Lung (tissue), 12 donors: ENCODE results near the gene UGGT1. TPM values are rescaled to one million over a fixed set of nuclear protein-coding genes. Genes with fewer than 3 reads are reported as not detected.

Source experiments
- ATAC-seq: fragments of 200-7000 bp; cut with Tn5 transposase; one replicate; pipeline ENCODE4 v1.9.1; 2020; ENCODE audit warnings: moderate number of reproducible peaks; ENCODE audit not compliant: insufficient read depth, low FRiP score
- DNase-seq, 3 donors: peaks; one replicate each; pipeline ENCODE4 v3.0.0-alpha.2; 2013 to 2017
- H3K27ac ChIP-seq, 2 donors: one replicate each; pipeline ENCODE4 v1.5.1; 2013; ENCODE audit warnings: mild to moderate bottlenecking in 2 of 2, moderate library complexity in 2 of 2, control low read depth in 1 of 2, inconsistent platforms in 1 of 2, low read depth in 1 of 2, low read length in 1 of 2
- H3K27me3 ChIP-seq, 3 donors: one replicate each; pipeline ENCODE4 v1.5.1; 2013; ENCODE audit warnings: low read length in 2 of 3; ENCODE audit not compliant: control insufficient read depth in 3 of 3, insufficient read depth in 3 of 3
- H3K36me3 ChIP-seq, 4 donors: one replicate each; pipeline ENCODE4 v1.5.1; 2013; ENCODE audit warnings: low read length in 4 of 4, mild to moderate bottlenecking in 1 of 4, moderate library complexity in 1 of 4; ENCODE audit not compliant: control insufficient read depth in 4 of 4, insufficient read depth in 4 of 4
- H3K4me1 ChIP-seq, 5 donors: one replicate each; pipeline ENCODE4 v1.5.1; 2013; ENCODE audit warnings: low read length in 5 of 5, mild to moderate bottlenecking in 2 of 5, moderate library complexity in 1 of 5; ENCODE audit not compliant: control insufficient read depth in 5 of 5, insufficient read depth in 5 of 5
- H3K4me3 ChIP-seq: one replicate; pipeline ENCODE4 v1.5.1; 2013; ENCODE audit warnings: mild to moderate bottlenecking, control low read depth, moderate library complexity
- H3K9ac ChIP-seq, 2 donors: one replicate each; pipeline ENCODE4 v1.5.1; 2013; ENCODE audit warnings: low read length in 2 of 2, control low read depth in 1 of 2; ENCODE audit not compliant: insufficient read depth in 1 of 2
- H3K9me3 ChIP-seq, 4 donors: one replicate each; pipeline ENCODE4 v1.5.1; 2013; ENCODE audit warnings: low read length in 3 of 4, mild to moderate bottlenecking in 1 of 4, moderate library complexity in 1 of 4; ENCODE audit not compliant: control insufficient read depth in 4 of 4, insufficient read depth in 3 of 4
- CTCF ChIP-seq: IDR thresholded peaks from 2 replicates; pipeline ENCODE4 v1.5.1; 2012; ENCODE audit warnings: mild to moderate bottlenecking; ENCODE audit errors: control extremely low read depth, extremely low read depth
- WGBS, 2 donors: extraction: QIAGEN DNeasy Blood & Tissue Kit; methylation state at CpG; one replicate each; pipeline ENCODE4 v1.1.7; 2013; 5-methylcytosine and 5-hydroxymethylcytosine counted together
- polyA plus RNA-seq, 2 donors: library from polyadenylated mRNA; stranded (reverse); fragments of 200-250 nt; gene quantifications; one replicate each; pipeline ENCODE4 v1.2.1, GENCODE V29; 2013
- total RNA-seq, 2 donors: library from RNA; depleted of rRNA in 1 of 2; stranded (reverse); fragments of >200 nt in 1 of 2; gene quantifications; one replicate each; pipeline ENCODE4 v1.2.1, GENCODE V29; 2014 to 2021
- donor health status: control.
- donor health status: control.
- donor health status: Bipolar disorder and iron deficiency.
- donor health status: healthy.
- donor health status: DM: yes; HTN: yes; CAD: no.

The UGGT1 gene
- total and polyA plus RNA-seq, 4 donors, result 9.4 to 57.7 (median 32.8) TPM

GRCh38 chr2:128108166-128108565, 17.2 kb downstream of the UGGT1 start:
- no peak for TF ChIP-seq CTCF
- peaks cover 0 to 15% (median 12%) of the 10 kb centered on the region in 4 donors for H3K36me3 ChIP-seq
- H3K27ac ChIP-seq, result no peak overlapping the region
- H3K4me1 ChIP-seq, result no peaks in the 10 kb centered on the region
- DNase-seq (no peak), ATAC-seq (no peak)
- no peaks in the 10 kb centered on the region for H3K27me3 ChIP-seq
- WGBS, 2 donors, result 83 to 87% methylated on average over 1 of the region's 1 CpG
- H3K4me3 ChIP-seq, result no peak overlapping the region
- H3K9ac ChIP-seq, result no peak overlapping the region
- H3K9me3 ChIP-seq, result no peaks in the 10 kb centered on the region

GRCh38 chr2:128109243-128109642, 18.2 kb downstream of the UGGT1 start:
- no peaks in the 10 kb centered on the region for H3K4me1 ChIP-seq
- no peaks in the 10 kb centered on the region for H3K27me3 ChIP-seq
- no peaks in the 10 kb centered on the region for H3K9me3 ChIP-seq
- no peak overlapping the region for H3K4me3 ChIP-seq
- 95 to 97% methylated on average over 4 of the region's 4 CpGs for WGBS, 2 donors
- DNase-seq (no peak), ATAC-seq (no peak)
- no peak for TF ChIP-seq CTCF
- H3K9ac ChIP-seq, result no peak overlapping the region
- peaks cover 0 to 16% (median 12%) of the 10 kb centered on the region in 4 donors for H3K36me3 ChIP-seq
- H3K27ac ChIP-seq, result no peak overlapping the region

GRCh38 chr2:128115921-128116623, 25.1 kb downstream of the UGGT1 start:
- ATAC-seq, result no peak
- DNase-seq, result no peak
- Histone ChIP-seq H3K9me3 (no peaks in the 10 kb centered on the region), H3K27ac (no peak overlapping the region), H3K36me3 (peaks cover 7 to 26% (median 18%) of the 10 kb centered on the region in 4 donors), H3K4me1 (no peaks in the 10 kb centered on the region), H3K9ac (no peak overlapping the region), H3K4me3 (no peak overlapping the region), H3K27me3 (no peaks in the 10 kb centered on the region)
- 85% methylated on average over 8 of the region's 8 CpGs for WGBS, 2 donors
- no peak for TF ChIP-seq CTCF

- peaks cover 19 to 44% (median 37%) of the 10 kb centered on the region in 4 donors for H3K36me3 ChIP-seq
- H3K4me1 ChIP-seq, result no peaks in the 10 kb centered on the region
- no peaks in the 10 kb centered on the region for H3K27me3 ChIP-seq
- no peak overlapping the region for H3K27ac ChIP-seq
- WGBS, 2 donors, result 97 to 98% methylated on average over 5 of the region's 5 CpGs
- H3K9ac ChIP-seq, result no peak overlapping the region
- H3K4me3 ChIP-seq, result no peak overlapping the region
- no peak for DNase-seq
- no peak for ATAC-seq
- TF ChIP-seq CTCF, result no peak
- H3K9me3 ChIP-seq, result no peaks in the 10 kb centered on the region
Observed at GRCh38 chr2:128134573-128134972, 43.6 kb downstream of the UGGT1 start.
